Effector memory CD4-positive, alpha-beta T cell (primary cell): Measurements from ENCODE around the gene ACSF2.
"Not testable (repeated sequence)": the region's sequence is repeated elsewhere in the genome, so short reads cannot be mapped to it uniquely, and the experiment has no call there.

Experiments
- DNase-seq, 3 donors: peaks; one replicate each; pipeline ENCODE4 v3.0.0-alpha.2; 2020
- H3K27ac ChIP-seq: 2 replicates; pipeline ENCODE4 v1.7.0; 2013; ENCODE audit warnings: mild to moderate bottlenecking, low read length, moderate library complexity; ENCODE audit not compliant: insufficient read depth, poor library complexity, severe bottlenecking
- H3K27me3 ChIP-seq: replicated peaks from 2 replicates; pipeline ENCODE4 v1.7.0; 2013; ENCODE audit warnings: mild to moderate bottlenecking, low read length; ENCODE audit not compliant: insufficient read depth, control insufficient read depth, poor library complexity, severe bottlenecking
- H3K36me3 ChIP-seq: 2 replicates; pipeline ENCODE4 v1.7.0; 2013; ENCODE audit warnings: mild to moderate bottlenecking, low read length, moderate library complexity; ENCODE audit not compliant: control insufficient read depth, insufficient read depth
- H3K4me1 ChIP-seq: 2 replicates; pipeline ENCODE4 v1.7.0; 2013; ENCODE audit warnings: low read length, mild to moderate bottlenecking; ENCODE audit not compliant: control insufficient read depth, insufficient read depth, poor library complexity, severe bottlenecking
- H3K4me3 ChIP-seq: 2 replicates; pipeline ENCODE4 v1.7.0; 2013; ENCODE audit warnings: low read length, low read depth, mild to moderate bottlenecking; ENCODE audit not compliant: insufficient read depth, poor library complexity, severe bottlenecking
- H3K9me3 ChIP-seq: 2 replicates; pipeline ENCODE4 v1.7.0; 2013; ENCODE audit warnings: mild to moderate bottlenecking, low read length, moderate library complexity; ENCODE audit not compliant: control insufficient read depth

Gene ACSF2

DNA sequence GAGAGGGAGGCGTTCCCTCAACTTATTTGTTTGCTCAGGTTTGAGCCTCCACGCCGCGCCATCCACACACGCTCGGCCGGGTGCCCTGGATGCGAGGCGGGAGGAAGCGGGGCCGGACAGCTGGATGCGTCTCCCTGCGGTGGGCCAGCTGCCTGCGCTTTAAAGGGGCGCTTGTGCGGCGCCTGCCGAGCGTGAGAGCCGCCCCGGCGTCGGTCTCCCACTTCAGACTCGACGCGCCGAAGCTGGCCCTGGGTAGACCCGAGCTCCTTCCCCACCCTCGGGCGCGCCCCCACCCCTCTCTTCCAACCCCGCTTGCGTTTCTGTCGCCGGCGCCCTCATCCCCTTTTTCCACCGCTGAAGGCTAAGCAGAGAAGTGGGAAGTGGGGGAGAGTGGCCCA, 43.2 kb downstream of the ACSF2 start:
- H3K27ac ChIP-seq, result no peak overlapping the region
- H3K9me3 ChIP-seq, result no peaks in the 10 kb centered on the region
- no peak for DNase-seq
- H3K36me3 ChIP-seq, result no peaks in the 10 kb centered on the region
- H3K4me1 ChIP-seq, result peaks cover 12% of the 10 kb centered on the region
- peak overlapping the region; percentile 29 for H3K4me3 ChIP-seq
- H3K27me3 ChIP-seq, result peaks cover 16% of the 10 kb centered on the region

GRCh38 chr17:50469671-50470305, 43.8 kb downstream of the ACSF2 start:
- no peaks in the 10 kb centered on the region for H3K9me3 ChIP-seq
- H3K27me3 ChIP-seq, result peaks cover 16% of the 10 kb centered on the region
- no peak for DNase-seq

GRCh38 chr17:50470426-50470825, 44.4 kb downstream of the ACSF2 start:
- Histone ChIP-seq H3K9me3 (no peaks in the 10 kb centered on the region), H3K36me3 (no peaks in the 10 kb centered on the region), H3K27ac (no peak overlapping the region), H3K4me1 (peaks cover 12% of the 10 kb centered on the region), H3K27me3 (peaks cover 16% of the 10 kb centered on the region), H3K4me3 (no peak overlapping the region)
- no peak for DNase-seq

More at GRCh38 chr17:50469671-50470305, 43.8 kb downstream of the ACSF2 start:
- Histone ChIP-seq H3K36me3 (no peaks in the 10 kb centered on the region), H3K4me3 (no peak overlapping the region), H3K4me1 (peaks cover 12% of the 10 kb centered on the region), H3K27ac (no peak overlapping the region)

GRCh38 chr17:50471009-50471905, 45.2 kb downstream of the ACSF2 start:
- H3K27me3 ChIP-seq, result peaks cover 16% of the 10 kb centered on the region
- no peak overlapping the region for H3K27ac ChIP-seq
- no peak overlapping the region for H3K4me3 ChIP-seq
- H3K4me1 ChIP-seq, result peaks cover 12% of the 10 kb centered on the region
- H3K36me3 ChIP-seq, result no peaks in the 10 kb centered on the region
- no peaks in the 10 kb centered on the region for H3K9me3 ChIP-seq
- no peak for DNase-seq

GRCh38 chr17:50472286-50472685, 46.3 kb downstream of the ACSF2 start:
- Histone ChIP-seq H3K27ac (no peak overlapping the region), H3K4me1 (peaks cover 12% of the 10 kb centered on the region), H3K36me3 (no peaks in the 10 kb centered on the region), H3K27me3 (peaks cover 16% of the 10 kb centered on the region), H3K4me3 (no peak overlapping the region), H3K9me3 (no peaks in the 10 kb centered on the region)
- DNase-seq, result no peak

DNA sequence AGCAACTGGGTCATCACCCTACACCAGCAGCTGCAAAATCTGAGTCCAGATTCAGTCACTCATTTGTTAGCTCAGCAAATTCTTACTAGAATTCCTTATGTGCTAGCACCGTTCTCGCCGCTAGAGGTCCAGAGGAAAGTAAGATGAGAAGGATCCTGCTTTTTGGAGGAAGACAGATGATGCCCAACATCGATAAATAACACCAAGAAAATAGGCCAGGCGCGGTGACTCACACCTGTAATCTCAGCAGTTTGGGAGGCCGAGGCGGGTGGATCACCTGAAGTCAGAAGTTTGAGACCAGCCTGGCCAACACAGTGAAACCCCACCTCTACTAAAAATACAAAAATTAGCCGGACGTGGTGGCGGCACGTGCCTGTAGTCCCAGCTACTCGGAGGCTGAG, 46.7 kb downstream of the ACSF2 start:
- peaks cover 12% of the 10 kb centered on the region for H3K4me1 ChIP-seq
- peaks cover 16% of the 10 kb centered on the region for H3K27me3 ChIP-seq
- not testable (repeated sequence) for H3K9me3 ChIP-seq, DNase-seq, H3K27ac ChIP-seq, H3K36me3 ChIP-seq, H3K4me3 ChIP-seq

- Histone ChIP-seq H3K4me3 (no peak overlapping the region), H3K4me1 (peaks cover 13% of the 10 kb centered on the region), H3K27me3 (peaks cover 10% of the 10 kb centered on the region), H3K36me3 (no peaks in the 10 kb centered on the region), H3K27ac (no peak overlapping the region), H3K9me3 (no peaks in the 10 kb centered on the region)
- DNase-seq, result no peak
These were observed 47.9 kb downstream of the ACSF2 start for GRCh38 chr17:50473901-50474300.

DNA sequence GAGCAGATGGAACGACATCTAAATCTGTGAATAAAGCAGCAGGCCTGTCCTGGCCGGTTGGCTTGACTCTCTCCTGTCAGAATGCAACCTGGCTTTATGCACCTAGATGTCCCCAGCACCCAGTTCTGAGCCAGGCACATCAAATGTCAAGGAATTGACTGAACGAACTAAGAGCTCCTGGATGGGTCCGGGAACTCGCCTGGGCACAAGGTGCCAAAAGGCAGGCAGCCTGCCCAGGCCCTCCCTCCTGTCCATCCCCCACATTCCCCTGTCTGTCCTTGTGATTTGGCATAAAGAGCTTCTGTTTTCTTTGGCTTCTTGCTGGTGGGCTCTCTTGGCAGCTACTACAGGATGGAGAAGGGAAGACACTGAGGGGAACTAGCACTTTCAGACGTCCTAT, 48.5 kb downstream of the ACSF2 start:
- H3K4me1 ChIP-seq, result peaks cover 10% of the 10 kb centered on the region
- no peak overlapping the region for H3K27ac ChIP-seq
- H3K4me3 ChIP-seq, result no peak overlapping the region
- peaks cover 3% of the 10 kb centered on the region for H3K27me3 ChIP-seq
- DNase-seq, result no peak
- H3K36me3 ChIP-seq, result no peaks in the 10 kb centered on the region
- no peaks in the 10 kb centered on the region for H3K9me3 ChIP-seq

DNA sequence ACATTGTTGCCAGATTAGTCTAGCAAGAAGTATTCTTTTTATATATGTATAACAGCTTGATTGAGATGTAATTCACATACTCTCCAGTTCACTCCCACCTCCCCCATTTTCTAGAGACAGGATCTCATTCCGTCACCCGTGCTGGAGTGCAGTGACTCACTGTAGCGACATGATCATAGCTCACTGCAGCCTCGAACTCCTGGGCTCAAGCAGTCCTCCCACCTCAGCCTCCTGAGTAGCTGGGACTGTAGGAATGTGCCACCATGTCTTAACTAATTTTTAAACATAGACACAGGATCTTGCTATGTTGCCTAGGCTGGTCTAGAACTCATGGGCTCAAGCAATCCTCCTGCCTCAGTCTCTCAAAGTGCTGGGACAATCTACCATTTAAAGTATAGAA, 49.3 kb downstream of the ACSF2 start:
- no peaks in the 10 kb centered on the region for H3K27me3 ChIP-seq
- DNase-seq, result no peak
- H3K9me3 ChIP-seq, result no peaks in the 10 kb centered on the region
- peaks cover 14% of the 10 kb centered on the region for H3K4me1 ChIP-seq
- no peak overlapping the region for H3K27ac ChIP-seq
- H3K36me3 ChIP-seq, result no peaks in the 10 kb centered on the region
- no peak overlapping the region for H3K4me3 ChIP-seq
